SKM-1 (cell line): ENCODE results near the gene BTBD7.

Source experiments
- DNase-seq: peaks from one replicate; lab custom pipeline; 2025; ENCODE audit not compliant: unreplicated experiment; lab: John Stamatoyannopoulos, UW

The BTBD7 gene

GRCh38 chr14:93329965-93330608 lies 2.7 kb downstream of the BTBD7 start:
- no peak for DNase-seq

GRCh38 chr14:93328546-93328945 lies 4.3 kb downstream of the BTBD7 start:
- DNase-seq, result no peak

- no peak for DNase-seq
Observed at GRCh38 chr14:93326196-93326595, 6.6 kb downstream of the BTBD7 start.

- no peak for DNase-seq
Observed at GRCh38 chr14:93323600-93324174, 9.1 kb downstream of the BTBD7 start.

- no peak for DNase-seq
Observed at GRCh38 chr14:93322929-93323599, 9.8 kb downstream of the BTBD7 start.

- no peak for DNase-seq
Observed at GRCh38 chr14:93320489-93320888, 12.3 kb downstream of the BTBD7 start.

- DNase-seq, result no peak
Observed at GRCh38 chr14:93319958-93320357, 12.9 kb downstream of the BTBD7 start.

GRCh38 chr14:93319494-93319893 lies 13.3 kb downstream of the BTBD7 start:
- DNase-seq, result no peak

GRCh38 chr14:93318927-93319326 lies 13.9 kb downstream of the BTBD7 start:
- DNase-seq, result no peak

- no peak for DNase-seq
Observed at GRCh38 chr14:93317875-93318807, 14.7 kb downstream of the BTBD7 start.

GRCh38 chr14:93317210-93317874 lies 15.5 kb downstream of the BTBD7 start:
- no peak for DNase-seq

GRCh38 chr14:93316716-93317115 lies 16.1 kb downstream of the BTBD7 start:
- DNase-seq, result no peak

GRCh38 chr14:93315575-93315974 lies 17.3 kb downstream of the BTBD7 start:
- DNase-seq, result no peak

- DNase-seq, result no peak
Observed at GRCh38 chr14:93311082-93311481, 21.8 kb downstream of the BTBD7 start.

GRCh38 chr14:93309427-93309966 lies 23.3 kb downstream of the BTBD7 start:
- no peak for DNase-seq

GRCh38 chr14:93308686-93309345 lies 24.0 kb downstream of the BTBD7 start:
- no peak for DNase-seq

GRCh38 chr14:93306812-93307211 lies 26.0 kb downstream of the BTBD7 start:
- no peak for DNase-seq

GRCh38 chr14:93305725-93306418 lies 27.0 kb downstream of the BTBD7 start:
- DNase-seq, result no peak

- no peak for DNase-seq
Observed at GRCh38 chr14:93304771-93305170, 28.1 kb downstream of the BTBD7 start.
